NCI-H146 (cell line): ENCODE measurements around the gene PCDHB2.
"Not testable (repeated sequence)": the region's sequence is repeated elsewhere in the genome, so short reads cannot be mapped to it uniquely, and the experiment has no call there.

ENCODE experiments used
- DNase-seq: peaks from one replicate; lab custom pipeline; 2025; lab: John Stamatoyannopoulos, UW

PCDHB2 gene

DNA sequence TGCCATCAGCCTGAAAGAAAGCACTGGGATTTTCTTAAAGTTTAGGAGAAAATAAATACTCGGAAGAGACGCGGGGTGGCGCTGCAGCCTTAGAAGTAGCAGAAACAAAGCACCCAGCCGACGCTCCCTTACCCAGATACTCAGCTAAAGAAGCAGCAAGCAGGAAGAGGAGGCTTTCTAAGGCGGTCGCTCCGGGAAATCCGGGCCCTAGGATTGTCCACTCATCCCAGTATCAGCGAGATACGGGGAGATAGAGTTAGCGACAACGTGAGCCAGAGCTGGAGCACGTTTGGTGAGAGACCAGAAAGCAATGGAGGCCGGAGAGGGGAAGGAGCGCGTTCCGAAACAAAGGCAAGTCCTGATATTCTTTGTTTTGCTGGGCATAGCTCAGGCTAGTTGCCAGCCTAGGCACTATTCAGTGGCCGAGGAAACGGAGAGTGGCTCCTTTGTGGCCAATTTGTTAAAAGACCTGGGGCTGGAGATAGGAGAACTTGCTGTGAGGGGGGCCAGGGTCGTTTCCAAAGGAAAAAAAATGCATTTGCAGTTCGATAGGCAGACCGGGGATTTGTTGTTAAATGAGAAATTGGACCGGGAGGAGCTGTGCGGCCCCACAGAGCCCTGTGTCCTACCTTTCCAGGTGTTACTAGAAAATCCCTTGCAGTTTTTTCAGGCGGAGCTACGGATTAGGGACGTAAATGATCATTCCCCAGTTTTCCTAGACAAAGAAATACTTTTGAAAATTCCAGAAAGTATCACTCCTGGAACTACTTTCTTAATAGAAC is at the start of gene PCDHB2:
PCDHB2 (plus strand) TSS at position 135 of the 782 bp plus-strand sequence; CDS start at position 311, 176 bp downstream.
- DNase-seq = peak; percentile 90

DNA sequence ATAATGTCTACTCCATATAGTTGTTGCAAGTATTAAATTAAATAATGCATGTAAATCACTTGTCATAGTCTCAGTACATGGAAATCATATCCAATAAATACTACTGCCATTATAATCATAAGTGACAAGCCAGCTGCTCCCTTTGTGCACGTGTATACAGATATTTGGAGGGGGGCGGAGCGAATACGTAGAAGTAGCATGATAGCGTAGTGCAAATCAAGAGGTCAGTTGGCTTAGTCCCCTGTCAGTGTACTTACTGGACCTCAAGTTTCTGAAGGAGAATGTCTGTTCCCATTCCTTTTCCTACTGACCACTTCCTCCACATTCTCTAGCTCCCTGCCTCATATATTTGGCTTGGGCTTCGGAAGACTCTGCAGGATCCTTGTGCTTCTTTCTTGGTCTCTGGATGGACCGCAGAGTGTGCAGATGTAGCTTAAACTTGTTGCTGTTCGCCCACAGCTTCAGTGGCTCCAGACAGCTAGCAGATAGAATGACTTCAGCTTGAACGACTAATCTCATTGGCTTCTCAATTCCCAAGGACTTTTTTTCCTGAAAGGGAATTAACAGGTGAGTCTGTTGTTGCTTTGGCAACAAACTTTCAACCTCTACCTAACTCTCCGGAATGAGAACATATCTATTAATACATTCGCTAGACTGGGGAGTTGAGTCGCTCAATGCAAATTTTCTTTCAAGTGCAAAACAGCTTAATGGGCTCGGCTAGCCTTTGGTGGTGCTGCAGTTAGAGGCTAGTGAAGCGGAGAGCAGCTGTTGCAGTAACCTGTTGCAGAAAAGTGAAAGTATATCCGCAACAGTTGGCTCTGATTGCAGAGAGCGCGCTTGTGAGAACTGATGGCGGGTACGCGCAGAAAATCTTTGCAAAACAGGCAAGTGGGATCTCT is 43.5 kb upstream of the PCDHB2 start, which contains the start of gene PCDHB1:
PCDHB1 (plus strand) TSS at position 753 of the 899 bp plus-strand sequence; CDS start at position 850, 97 bp downstream.
- DNase-seq = peak; percentile 23

DNA sequence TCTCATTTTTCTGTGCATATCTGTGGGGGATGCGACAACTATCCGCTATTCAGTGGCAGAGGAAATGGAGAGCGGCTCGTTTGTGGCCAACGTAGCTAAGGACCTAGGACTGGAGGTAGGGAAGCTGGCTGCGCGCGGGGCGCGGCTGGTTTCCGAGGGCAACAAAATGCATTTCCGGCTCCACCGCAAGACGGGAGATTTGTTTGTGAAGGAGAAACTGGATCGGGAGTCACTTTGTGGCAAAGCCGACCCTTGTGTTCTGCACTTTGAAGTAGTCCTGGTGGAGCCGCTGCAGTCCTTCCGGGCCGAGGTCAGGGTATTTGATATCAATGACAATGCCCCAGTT is 42.9 kb upstream of the PCDHB2 start:
- no peak for DNase-seq

DNA sequence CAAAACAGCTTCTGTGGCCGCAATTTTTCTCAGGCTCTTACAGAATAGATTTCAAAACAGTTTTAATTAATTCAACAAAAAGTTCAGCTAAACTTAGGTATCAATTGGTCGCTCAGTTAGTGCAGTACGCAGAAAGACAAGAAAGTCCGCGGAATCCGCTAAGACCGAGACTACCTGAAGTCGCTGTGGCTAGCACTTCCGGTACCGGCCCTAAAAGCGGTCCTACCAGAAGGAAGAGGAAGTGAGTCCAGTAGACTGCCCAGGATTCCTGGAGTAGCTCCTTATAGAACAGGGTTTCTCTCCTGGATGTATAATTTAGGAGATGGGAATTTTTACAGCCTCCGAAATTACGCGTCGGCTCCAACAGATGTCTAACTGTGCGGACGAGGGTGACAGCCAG is 16.6 kb upstream of the PCDHB2 start:
- no peak for DNase-seq

DNA sequence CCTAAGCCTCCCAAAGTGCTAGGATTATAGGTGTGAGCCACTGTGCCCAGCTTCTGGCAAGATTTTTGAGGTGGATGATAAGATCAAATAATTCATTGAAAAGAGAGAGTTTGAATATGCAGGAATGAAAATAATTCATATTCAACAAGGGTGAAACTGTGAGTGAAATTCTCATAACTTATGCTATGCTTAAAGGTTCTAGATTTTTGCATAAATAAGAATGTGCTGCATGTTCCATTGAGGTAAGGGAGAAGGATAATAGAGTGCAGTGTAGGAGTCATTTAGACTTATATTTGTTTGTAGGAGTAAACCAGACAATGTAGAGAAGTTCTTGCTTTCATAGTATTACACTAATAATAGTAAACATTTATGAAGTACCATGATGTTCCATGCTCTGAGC is 12.2 kb upstream of the PCDHB2 start:
- DNase-seq = no peak

DNA sequence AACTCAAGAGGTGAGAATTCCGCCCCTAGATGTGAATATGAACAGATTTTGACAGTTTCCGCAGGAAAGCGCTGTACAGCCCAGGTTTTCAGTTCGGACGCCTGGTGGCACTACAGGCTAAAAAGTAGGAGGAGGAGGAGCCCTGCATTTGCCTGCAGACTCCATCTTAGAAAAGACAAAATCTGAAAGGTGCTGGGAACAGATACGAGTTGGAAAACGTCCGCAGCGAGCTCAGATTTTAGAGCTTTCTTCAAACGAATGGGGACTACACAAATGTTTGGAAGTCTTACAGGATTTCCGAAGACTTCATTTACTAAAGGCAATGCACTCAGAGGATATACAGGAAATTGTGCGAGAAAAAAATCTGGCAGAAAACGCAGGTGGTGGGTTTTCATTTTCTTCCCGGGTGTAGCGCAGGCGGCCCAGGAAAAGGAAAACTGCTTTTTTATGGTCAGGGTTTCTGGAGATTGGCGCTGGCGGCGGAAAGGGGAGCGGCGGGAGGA is 9.9 kb upstream of the PCDHB2 start:
- DNase-seq = peak; percentile 78

DNA sequence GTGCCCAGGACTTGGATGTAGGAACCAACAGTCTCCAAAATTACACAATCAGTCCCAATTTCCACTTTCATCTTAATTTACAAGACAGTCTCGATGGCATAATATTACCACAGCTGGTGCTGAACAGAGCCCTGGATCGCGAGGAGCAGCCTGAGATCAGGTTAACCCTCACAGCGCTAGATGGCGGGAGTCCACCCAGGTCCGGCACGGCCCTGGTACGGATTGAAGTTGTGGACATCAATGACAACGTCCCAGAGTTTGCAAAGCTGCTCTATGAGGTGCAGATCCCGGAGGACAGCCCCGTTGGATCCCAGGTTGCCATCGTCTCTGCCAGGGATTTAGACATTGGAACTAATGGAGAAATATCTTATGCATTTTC is 837 bp downstream of the PCDHB2 start:
- DNase-seq = no peak

DNA sequence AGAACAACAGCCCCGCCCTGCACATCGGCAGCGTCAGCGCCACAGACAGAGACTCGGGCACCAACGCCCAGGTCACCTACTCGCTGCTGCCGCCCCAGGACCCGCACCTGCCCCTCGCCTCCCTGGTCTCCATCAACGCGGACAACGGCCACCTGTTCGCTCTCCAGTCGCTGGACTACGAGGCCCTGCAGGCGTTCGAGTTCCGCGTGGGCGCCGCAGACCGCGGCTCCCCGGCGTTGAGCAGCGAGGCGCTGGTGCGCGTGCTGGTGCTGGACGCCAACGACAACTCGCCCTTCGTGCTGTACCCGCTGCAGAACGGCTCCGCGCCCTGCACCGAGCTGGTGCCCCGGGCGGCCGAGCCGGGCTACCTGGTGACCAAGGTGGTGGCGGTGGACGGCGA is 1.8 kb downstream of the PCDHB2 start:
- DNase-seq = not testable (repeated sequence)

DNA sequence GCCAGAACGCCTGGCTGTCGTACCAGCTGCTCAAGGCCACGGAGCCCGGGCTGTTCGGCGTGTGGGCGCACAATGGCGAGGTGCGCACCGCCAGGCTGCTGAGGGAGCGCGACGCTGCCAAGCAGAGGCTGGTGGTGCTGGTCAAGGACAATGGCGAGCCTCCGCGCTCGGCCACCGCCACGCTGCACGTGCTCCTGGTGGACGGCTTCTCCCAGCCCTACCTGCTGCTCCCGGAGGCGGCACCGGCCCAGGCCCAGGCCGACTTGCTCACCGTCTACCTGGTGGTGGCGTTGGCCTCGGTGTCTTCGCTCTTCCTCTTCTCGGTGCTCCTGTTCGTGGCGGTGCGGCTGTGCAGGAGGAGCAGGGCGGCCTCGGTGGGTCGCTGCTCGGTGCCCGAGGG is 2.2 kb downstream of the PCDHB2 start:
- DNase-seq = not testable (repeated sequence)

DNA sequence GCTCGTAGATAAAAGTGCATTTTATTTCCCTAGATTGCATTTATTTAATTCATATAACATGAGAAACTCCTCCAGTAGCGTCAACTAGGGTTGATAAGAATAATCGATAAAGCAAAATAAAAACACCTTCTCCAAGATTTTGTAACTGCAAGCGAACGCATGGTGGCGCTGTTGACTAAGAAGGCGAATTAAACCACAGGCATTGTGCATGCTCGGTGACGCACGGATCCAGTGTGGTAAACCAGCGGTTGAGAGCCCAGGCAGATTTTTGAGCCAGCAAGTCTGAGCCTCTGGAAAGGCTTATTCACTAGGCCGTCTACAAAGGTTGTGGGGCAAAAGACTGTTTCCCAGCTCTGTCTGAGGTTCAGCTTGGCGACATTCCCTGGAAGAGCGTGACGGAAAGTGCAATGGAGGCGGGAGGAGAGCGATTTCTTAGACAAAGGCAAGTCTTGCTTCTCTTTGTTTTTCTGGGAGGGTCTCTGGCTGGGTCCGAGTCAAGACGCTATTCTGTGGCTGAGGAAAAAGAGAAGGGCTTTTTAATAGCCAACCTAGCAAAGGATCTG is 5.9 kb downstream of the PCDHB2 start, which contains the start of gene PCDHB3:
PCDHB3 (plus strand) TSS at position 231 of the 563 bp plus-strand sequence; CDS start at position 408, 177 bp downstream.
- DNase-seq = no peak

DNA sequence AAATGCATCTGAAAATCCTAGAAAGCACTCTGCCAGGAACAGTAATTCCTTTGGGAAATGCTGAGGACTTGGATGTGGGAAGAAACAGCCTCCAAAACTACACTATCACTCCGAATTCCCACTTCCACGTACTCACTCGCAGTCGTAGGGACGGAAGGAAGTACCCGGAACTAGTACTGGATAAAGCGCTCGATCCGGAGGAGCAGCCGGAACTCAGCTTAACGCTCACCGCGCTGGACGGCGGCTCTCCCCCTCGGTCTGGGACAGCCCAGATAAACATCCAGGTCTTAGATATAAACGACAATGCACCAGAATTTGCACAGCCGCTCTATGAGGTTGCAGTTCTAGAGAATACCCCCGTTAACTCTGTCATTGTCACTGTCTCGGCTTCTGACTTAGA is 6.6 kb downstream of the PCDHB2 start:
- no peak for DNase-seq

DNA sequence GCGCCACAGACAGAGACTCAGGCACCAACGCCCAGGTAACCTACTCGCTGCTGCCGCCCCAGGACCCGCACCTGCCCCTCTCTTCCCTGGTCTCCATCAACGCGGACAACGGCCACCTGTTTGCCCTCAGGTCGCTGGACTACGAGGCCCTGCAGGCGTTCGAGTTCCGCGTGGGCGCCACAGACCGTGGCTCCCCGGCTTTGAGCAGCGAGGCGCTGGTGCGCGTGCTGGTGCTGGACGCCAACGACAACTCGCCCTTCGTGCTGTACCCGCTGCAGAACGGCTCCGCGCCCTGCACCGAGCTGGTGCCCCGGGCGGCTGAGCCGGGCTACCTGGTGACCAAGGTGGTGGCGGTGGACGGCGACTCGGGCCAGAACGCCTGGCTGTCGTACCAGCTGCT is 7.7 kb downstream of the PCDHB2 start:
- not testable (repeated sequence) for DNase-seq

DNA sequence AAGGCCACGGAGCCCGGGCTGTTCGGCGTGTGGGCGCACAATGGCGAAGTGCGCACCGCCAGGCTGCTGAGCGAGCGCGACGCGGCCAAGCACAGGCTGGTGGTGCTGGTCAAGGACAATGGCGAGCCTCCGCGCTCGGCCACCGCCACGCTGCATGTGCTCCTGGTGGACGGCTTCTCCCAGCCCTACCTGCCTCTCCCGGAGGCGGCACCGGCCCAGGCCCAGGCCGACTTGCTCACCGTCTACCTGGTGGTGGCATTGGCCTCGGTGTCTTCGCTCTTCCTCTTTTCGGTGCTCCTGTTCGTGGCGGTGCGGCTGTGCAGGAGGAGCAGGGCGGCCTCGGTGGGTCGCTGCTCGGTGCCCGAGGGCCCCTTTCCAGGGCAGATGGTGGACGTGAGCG is 8.1 kb downstream of the PCDHB2 start:
- DNase-seq = not testable (repeated sequence)

DNA sequence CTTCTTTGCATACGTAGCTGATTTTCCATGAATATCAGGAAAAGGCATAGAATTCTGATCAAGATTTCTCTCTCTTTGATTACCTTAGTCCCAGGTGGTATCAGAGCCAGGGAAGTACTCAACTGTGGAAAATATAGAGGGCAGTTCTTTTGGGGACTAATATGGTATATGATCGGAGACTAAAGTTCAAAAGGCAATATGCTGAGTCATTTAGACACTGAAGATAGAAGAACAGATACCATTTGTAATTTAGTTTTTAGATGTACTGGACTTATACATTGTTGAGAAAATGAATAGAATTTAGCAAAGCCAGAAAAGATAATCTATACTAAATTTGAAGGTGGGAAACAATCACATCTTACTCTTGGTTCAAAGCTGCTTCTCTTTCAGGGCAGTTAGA is 10.9 kb downstream of the PCDHB2 start:
- DNase-seq = no peak

DNA sequence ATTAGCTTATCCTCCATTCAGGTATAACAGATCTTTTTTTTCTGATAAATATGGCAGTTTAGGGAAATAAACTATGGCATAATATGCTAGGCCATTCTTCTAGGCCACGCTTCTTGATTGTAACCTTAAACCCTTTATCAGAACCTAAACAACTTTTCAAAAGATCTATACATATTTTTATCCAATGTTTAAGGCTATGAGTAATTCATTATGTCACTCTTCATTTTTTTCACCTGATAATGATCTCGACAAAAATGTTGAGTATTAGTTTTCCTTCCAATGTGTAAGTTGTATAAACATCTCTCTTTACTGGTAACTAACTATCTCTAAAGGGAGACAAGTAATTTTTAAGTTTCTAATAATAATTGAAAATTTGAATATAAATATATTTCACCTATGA is 24.8 kb downstream of the PCDHB2 start:
- DNase-seq = no peak

DNA sequence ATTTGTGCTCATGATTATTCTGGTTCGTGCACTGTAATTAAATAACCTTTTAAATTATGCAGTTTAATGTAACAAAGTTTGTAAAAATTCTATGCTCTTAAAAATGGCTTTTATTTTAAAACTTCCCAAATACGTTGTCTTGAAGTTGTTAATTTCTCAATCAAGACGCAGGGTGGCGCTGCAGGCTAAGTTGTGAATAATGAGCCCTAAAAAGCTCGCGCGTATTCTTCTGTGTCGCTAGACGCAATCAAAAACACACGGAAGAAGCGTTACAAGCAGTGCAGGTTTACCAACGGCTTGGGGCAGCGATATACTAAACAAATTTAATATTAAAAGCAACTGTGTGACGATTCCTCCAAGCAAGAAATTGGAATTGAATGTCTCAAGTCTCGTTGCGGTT is 27.1 kb downstream of the PCDHB2 start, which contains the start of gene PCDHB4:
PCDHB4 (plus strand) TSS at position 256 of the 400 bp plus-strand sequence. CDS start 181 bp downstream, outside the sequence.
- peak; percentile 1 for DNase-seq

DNA sequence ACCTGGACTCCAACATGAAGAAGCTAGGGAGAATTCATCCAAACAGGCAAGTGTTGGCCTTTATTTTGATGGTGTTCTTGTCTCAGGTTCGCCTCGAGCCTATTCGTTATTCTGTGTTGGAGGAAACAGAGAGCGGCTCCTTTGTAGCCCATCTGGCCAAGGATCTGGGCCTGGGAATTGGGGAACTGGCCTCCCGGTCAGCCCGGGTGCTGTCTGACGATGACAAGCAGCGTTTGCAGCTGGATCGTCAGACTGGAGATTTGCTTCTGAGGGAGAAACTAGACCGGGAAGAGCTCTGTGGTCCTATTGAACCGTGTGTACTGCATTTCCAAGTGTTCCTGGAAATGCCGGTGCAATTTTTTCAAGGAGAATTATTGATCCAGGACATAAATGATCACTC is 27.6 kb downstream of the PCDHB2 start:
- DNase-seq = no peak

DNA sequence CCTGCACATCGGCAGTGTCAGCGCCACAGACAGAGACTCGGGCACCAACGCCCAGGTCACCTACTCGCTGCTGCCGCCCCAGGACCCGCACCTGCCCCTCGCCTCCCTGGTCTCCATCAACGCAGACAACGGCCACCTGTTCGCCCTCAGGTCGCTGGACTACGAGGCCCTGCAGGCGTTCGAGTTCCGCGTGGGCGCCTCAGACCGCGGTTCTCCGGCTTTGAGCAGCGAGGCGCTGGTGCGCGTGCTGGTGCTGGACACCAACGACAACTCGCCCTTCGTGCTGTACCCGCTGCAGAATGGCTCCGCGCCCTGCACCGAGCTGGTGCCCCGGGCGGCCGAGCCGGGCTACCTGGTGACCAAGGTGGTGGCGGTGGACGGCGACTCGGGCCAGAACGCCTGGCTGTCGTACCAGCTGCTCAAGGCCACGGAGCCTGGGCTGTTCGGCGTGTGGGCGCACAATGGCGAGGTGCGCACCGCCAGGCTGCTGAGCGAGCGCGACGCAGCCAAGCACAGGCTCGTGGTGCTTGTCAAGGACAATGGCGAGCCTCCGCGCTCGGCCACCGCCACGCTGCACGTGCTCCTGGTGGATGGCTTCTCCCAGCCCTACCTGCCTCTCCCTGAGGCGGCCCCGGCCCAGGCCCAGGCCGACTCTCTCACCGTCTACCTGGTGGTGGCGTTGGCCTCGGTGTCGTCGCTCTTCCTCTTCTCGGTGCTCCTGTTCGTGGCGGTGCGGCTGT is 29.2 kb downstream of the PCDHB2 start:
- not testable (repeated sequence) for DNase-seq

DNA sequence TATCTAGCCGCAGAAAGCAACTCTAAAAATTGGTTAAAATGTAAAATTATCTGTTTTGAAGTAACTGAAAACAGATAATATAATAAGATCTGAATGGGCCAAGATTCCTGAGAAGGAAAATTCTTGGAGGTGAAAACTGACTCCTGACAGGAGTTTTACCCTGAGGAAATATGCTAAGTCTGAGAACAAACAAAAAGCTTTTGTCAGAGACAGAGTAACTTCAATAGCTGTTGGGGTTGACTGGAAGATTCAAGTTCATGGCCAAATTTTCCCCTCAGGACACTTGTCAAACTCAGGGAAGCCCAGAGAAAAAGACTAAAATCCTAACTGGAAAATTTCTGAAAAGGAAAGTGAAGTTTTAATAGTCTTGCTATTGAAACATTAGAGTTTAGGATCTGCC is 32.9 kb downstream of the PCDHB2 start:
- DNase-seq = no peak

DNA sequence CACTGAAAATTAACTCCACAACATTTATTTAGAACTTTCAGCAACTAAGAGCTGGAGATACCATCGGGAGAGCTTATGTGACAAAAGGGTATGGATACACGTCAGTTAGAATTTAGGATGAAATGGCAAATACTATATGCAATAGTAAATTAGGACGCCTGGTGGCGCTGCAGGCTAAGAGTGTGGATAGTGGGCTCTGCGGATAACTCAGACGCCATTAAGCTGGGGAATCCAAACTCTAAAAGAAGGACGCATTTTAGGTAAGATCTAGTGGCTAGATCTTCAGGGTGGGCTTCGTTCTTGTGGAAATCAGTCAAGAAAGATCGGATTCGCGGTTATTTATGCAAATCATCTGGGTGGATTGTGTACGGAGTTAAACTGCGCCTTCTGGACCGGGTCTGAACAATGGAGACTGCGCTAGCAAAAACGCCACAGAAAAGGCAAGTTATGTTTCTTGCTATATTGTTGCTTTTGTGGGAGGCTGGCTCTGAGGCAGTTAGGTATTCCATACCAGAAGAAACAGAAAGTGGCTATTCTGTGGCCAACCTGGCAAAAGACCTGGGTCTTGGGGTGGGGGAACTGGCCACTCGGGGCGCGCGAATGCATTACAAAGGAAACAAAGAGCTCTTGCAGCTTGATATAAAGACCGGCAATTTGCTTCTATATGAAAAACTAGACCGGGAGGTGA is 40.8 kb downstream of the PCDHB2 start, which contains the start of gene PCDHB5:
PCDHB5 (plus strand) TSS at position 177 of the 688 bp plus-strand sequence; CDS start at position 406, 229 bp downstream.
- DNase-seq = peak; percentile 53
